Fibroblast of skin of abdomen (primary cell): Measurements from ENCODE around the gene GGT6.

Experiments used
- DNase-seq: peaks from one replicate; pipeline ENCODE4 v3.0.0-alpha.2; 2013

GGT6 gene

GRCh38 chr17:4551141-4551540, 9.2 kb downstream of the GGT6 start:
- no peak for DNase-seq

- DNase-seq, result no peak
Measured at GRCh38 chr17:4550534-4551039, 9.8 kb downstream of the GGT6 start.

- no peak for DNase-seq
Measured at GRCh38 chr17:4549781-4550533, 10.4 kb downstream of the GGT6 start.

- DNase-seq, result no peak
Measured at GRCh38 chr17:4548721-4549531, 11.5 kb downstream of the GGT6 start.

GRCh38 chr17:4548061-4548461, 12.3 kb downstream of the GGT6 start:
- no peak for DNase-seq

GRCh38 chr17:4547118-4547906, 13.1 kb downstream of the GGT6 start:
- DNase-seq, result no peak

- no peak for DNase-seq
Measured at GRCh38 chr17:4545217-4545951, 15.0 kb downstream of the GGT6 start.

- no peak for DNase-seq
Measured at GRCh38 chr17:4544951-4545216, 15.5 kb downstream of the GGT6 start.

GRCh38 chr17:4544135-4544950, 16.0 kb downstream of the GGT6 start:
- DNase-seq, result no peak

- no peak for DNase-seq
Measured at GRCh38 chr17:4543557-4544026, 16.8 kb downstream of the GGT6 start.

- DNase-seq, result no peak
Measured at GRCh38 chr17:4542726-4543191, 17.6 kb downstream of the GGT6 start.

- DNase-seq, result no peak
Measured at GRCh38 chr17:4542003-4542725, 18.2 kb downstream of the GGT6 start.

GRCh38 chr17:4541328-4542002, 18.9 kb downstream of the GGT6 start:
- no peak for DNase-seq

GRCh38 chr17:4540687-4541327, 19.6 kb downstream of the GGT6 start:
- no peak for DNase-seq

GRCh38 chr17:4540224-4540651, 20.1 kb downstream of the GGT6 start:
- DNase-seq, result no peak

- DNase-seq, result no peak
Measured at GRCh38 chr17:4539576-4540223, 20.7 kb downstream of the GGT6 start.

- no peak for DNase-seq
Measured at GRCh38 chr17:4539025-4539424, 21.4 kb downstream of the GGT6 start.

- DNase-seq, result no peak
Measured at GRCh38 chr17:4538236-4539002, 22.0 kb downstream of the GGT6 start.
